K562 (cell line): Measurements from ENCODE around the gene SRF.

ENCODE experiments used
- CHD2 ChIP-seq: IDR thresholded peaks from 2 replicates; pipeline ENCODE4 v1.6.1; 2011; ENCODE audit warnings: low read depth, low read length
- CTCF ChIP-seq, 3 experiments: IDR thresholded peaks in 2 of 3; conservative IDR thresholded peaks in 1 of 3; 2 replicates each; pipeline ENCODE4 v1.5.1; 2011 to 2012; ENCODE audit warnings: low read length in 3 of 3, mild to moderate bottlenecking in 3 of 3, control low read depth in 2 of 3, improper control_type of control experiment in 1 of 3, inconsistent platforms in 1 of 3, low read depth in 1 of 3, mixed read lengths in 1 of 3, moderate library complexity in 1 of 3; ENCODE audit not compliant: insufficient read depth in 2 of 3
- GATA2 ChIP-seq: sonication (generic); formaldehyde crosslinking; IDR thresholded peaks from 2 replicates; pipeline ENCODE4 v1.4.0; 2020; ENCODE audit warnings: mild to moderate bottlenecking, missing genetic modification reagents
- HMGXB4 ChIP-seq: sonication (generic); formaldehyde crosslinking; IDR thresholded peaks from 2 replicates; pipeline ENCODE4 v1.8.1; 2023; ENCODE audit warnings: mild to moderate bottlenecking, missing genetic modification reagents
- JUND ChIP-seq, 2 experiments: IDR thresholded peaks; 2 replicates in 1 of 2; 3 replicates in 1 of 2; pipeline ENCODE4 v1.6.1; 2011; ENCODE audit warnings: borderline replicate concordance in 2 of 2, low read depth in 2 of 2, low read length in 2 of 2, improper control_type of control experiment in 1 of 2, missing biosample characterization in 1 of 2, missing genetic modification characterization in 1 of 2, missing genetic modification reagents in 1 of 2
- KDM5B ChIP-seq: fragments of 200-600 bp; sonication (generic); IDR thresholded peaks from 2 replicates; pipeline ENCODE4 v1.6.1; 2012; ENCODE audit warnings: low read depth, mild to moderate bottlenecking, moderate library complexity, low read length, control low read depth, inconsistent platforms; ENCODE audit not compliant: insufficient replicate concordance
- MEIS2 ChIP-seq: fragments of 450-650 bp; IDR thresholded peaks from 2 replicates; pipeline ENCODE4 v1.6.1; 2014; ENCODE audit warnings: mild to moderate bottlenecking; ENCODE audit not compliant: partially characterized antibody
- MTA2 ChIP-seq: fragments of 450-650 bp; IDR thresholded peaks from 2 replicates; pipeline ENCODE4 v1.6.1; 2016; ENCODE audit warnings: low read depth
- MYC ChIP-seq, 2 experiments: fragments of 250-450 bp in 1 of 2; sonication (Bioruptor Pico) in 1 of 2; IDR thresholded peaks; 2 replicates each; pipeline versions ENCODE4 v1.5.1 to v1.6.1; 2012 to 2021; ENCODE audit warnings: low read depth in 2 of 2, borderline replicate concordance in 1 of 2, improper control_type of control experiment in 1 of 2, low read length in 1 of 2, mild to moderate bottlenecking in 1 of 2, moderate library complexity in 1 of 2
- NR1H2 ChIP-seq: sonication (generic); formaldehyde crosslinking; IDR thresholded peaks from 2 replicates; pipeline ENCODE4 v1.4.0; 2020; ENCODE audit warnings: mild to moderate bottlenecking, missing genetic modification reagents
- POLR2AphosphoS5 ChIP-seq: IDR thresholded peaks from 2 replicates; pipeline ENCODE4 v1.6.1; 2011; ENCODE audit warnings: mild to moderate bottlenecking, low read depth, low read length, moderate library complexity; ENCODE audit not compliant: control insufficient read depth, insufficient read depth
- ZFP36 ChIP-seq: fragments of 150-350 bp; IDR thresholded peaks from 2 replicates; pipeline ENCODE4 v1.6.1; 2018; ENCODE audit warnings: low read length, low read depth; ENCODE audit not compliant: partially characterized antibody
- ZNF239 ChIP-seq: fragments of 250-450 bp; sonication (Bioruptor Pico); IDR thresholded peaks from 2 replicates; pipeline ENCODE4 v1.4.0; 2020; ENCODE audit warnings: mild to moderate bottlenecking

GRCh38 chr6:43216200-43216599 lies 45.1 kb downstream of the SRF start:
- TF ChIP-seq GATA2: no peak
- TF ChIP-seq MTA2: no peak
- no peak for TF ChIP-seq HMGXB4 (CRISPR knock-in tag)
- no peak for TF ChIP-seq MEIS2
- no peak for TF ChIP-seq KDM5B
- TF ChIP-seq JUND (IDR thresholded peaks at IDR 0.05; ENCODE audit: borderline replicate concordance, low read depth, low read length): no peak
- no peak for TF ChIP-seq JUND (tag; IDR thresholded peaks at IDR 0.05; ENCODE audit: borderline replicate concordance, low read depth, low read length)
- TF ChIP-seq ZFP36: no peak
- TF ChIP-seq CHD2: no peak
- TF ChIP-seq MYC (IDR thresholded peaks at IDR 0.05; ENCODE audit: low read depth, low read length): no peak
- TF ChIP-seq MYC (CRISPR knock-in tag; IDR thresholded peaks at IDR 0.05; ENCODE audit: borderline replicate concordance, low read depth): no peak
- no peak for TF ChIP-seq CTCF (IDR thresholded peaks at IDR 0.05 in 2 of 3, conservative IDR thresholded peaks at IDR 0.05 in 1 of 3; ENCODE audit: insufficient read depth in 2 of 3, low read depth in 1 of 3, low read length in 3 of 3)
- TF ChIP-seq NR1H2: no peak
- no peak for TF ChIP-seq ZNF239 (CRISPR knock-in tag)
- TF ChIP-seq POLR2AphosphoS5: no peak
